ENCODE measurements around the gene WFDC1. TPM values are rescaled to one million over a fixed set of nuclear protein-coding genes. Genes with fewer than 3 reads are reported as not detected.

Gene WFDC1
- total RNA-seq, 2 experiments from 2014 or later, result not detected

DNA sequence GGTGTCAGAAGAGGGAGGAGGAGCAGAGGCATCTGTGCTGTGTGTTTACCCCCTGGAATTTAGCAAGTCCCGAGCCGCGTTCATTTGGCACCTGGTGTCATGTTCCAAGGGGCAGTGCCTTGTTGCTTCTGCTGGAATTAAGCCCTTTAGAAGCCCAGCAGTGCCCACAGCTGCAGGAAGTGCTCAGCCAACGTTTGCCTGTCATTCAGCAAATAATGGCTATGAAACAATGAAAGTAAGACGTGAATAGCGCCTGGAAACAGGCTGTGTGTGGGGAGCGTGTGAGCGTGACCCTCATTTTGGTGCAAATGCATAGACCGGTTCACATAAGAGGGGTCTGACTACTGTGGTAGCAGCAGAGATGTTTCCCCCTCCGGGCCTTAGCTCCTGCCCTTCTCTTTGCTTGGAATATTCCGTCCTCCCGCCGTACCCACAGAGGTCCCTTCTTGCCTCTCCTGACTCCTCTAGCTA is 67.8 kb downstream of the WFDC1 start:
- H3K4me3 Mint-ChIP-seq, result no peak overlapping the region
- H3K9me3 Mint-ChIP-seq (ENCODE audit: low read depth), result no peaks in the 10 kb centered on the region
- H3K36me3 Mint-ChIP-seq, result no peaks in the 10 kb centered on the region
- DNase-seq, result no peak
- CTCF ChIA-PET, result no interaction called here
- no peak for ATAC-seq
- no peak overlapping the region for H3K27ac Mint-ChIP-seq
- H3K27me3 Mint-ChIP-seq, result peaks cover 31% of the 10 kb centered on the region
- peaks cover 19% of the 10 kb centered on the region for H3K4me1 Mint-ChIP-seq

DNA sequence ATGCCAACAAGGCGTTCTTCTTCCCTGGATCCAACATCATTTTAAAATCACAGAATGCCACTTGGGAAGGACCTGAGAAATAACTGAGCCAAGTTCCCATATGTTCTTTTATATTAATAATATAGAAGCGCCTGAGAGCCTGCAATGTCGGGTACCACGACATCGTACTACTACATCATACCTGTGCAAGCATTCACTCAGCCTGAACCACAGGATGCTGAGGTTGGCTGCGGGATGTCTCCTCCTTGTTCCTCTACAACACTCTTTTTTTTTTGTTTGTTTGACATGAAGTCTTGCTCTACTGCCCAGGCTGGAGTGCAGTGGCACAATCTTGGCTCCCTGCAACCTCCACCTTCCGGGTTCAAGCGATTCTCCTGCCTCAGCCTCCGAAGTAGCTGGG is 71.5 kb downstream of the WFDC1 start:
- Mint-ChIP-seq H3K4me1 (peaks cover 6% of the 10 kb centered on the region), H3K4me3 (no peak overlapping the region), H3K9me3 (ENCODE audit: low read depth) (no peaks in the 10 kb centered on the region), H3K36me3 (no peaks in the 10 kb centered on the region), H3K27me3 (peaks cover 61% of the 10 kb centered on the region), H3K27ac (no peak overlapping the region)
- no peak for DNase-seq
- no peak for ATAC-seq
- CTCF ChIA-PET, result interaction anchor here (0.5 kb wide), 1 partner anchor 1307 kb away, joined by 4 read pairs; no protein-coding TSS in a partner anchor

DNA sequence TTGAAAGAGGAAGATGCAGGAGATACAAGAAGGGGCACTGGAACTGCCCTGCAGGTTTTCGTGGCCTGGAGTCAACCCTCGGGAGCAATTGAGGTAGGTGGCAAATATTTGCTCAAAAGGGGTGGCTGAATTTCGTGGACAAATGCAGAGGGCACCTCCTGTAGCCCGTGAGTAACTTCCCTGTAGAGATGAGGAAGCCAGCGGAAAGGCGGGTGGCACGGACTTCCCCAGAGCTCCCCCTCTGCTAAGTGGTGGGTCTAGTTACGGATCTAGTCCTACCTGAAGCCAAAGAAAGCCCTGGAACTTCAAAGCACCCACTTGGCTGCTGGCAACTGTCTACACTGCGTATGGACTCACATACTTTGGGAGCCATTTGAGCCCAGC is 72.6 kb downstream of the WFDC1 start:
- Mint-ChIP-seq H3K27me3 (peaks cover 67% of the 10 kb centered on the region), H3K9me3 (ENCODE audit: low read depth) (no peaks in the 10 kb centered on the region), H3K27ac (no peak overlapping the region), H3K4me3 (no peak overlapping the region), H3K4me1 (peaks cover 6% of the 10 kb centered on the region), H3K36me3 (no peaks in the 10 kb centered on the region)
- CTCF ChIA-PET, result no interaction called here
- ATAC-seq (no peak), DNase-seq (no peak)

DNA sequence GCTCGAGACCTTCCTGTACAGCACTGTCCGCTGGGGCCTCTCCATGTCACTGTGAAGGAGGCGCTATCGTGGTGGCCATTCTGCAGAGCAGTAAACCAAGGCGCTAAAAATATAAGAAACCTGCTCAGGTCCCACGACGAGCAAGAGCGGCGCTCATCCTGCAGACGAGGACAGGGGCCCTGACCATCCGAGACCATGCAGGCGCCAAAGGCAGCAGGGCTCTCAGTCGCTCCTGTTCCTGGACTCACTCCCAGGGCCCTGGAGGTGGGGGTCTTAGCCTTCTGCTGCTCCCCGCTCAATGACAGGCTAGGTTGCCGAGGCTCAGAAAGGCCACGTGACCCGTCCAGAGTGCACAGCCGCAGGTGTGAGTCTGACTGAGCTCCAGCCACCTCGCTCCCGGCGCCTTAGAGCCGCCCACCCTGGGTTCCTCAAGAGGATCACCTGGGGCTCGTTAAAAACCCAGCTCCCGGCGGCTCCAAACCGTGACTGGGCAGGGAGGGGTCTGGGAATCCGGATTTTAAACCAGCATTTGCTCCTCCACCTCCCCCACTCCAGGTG is 73.2 kb downstream of the WFDC1 start:
- peaks cover 67% of the 10 kb centered on the region for H3K27me3 Mint-ChIP-seq
- CTCF ChIA-PET, result no interaction called here
- ATAC-seq, result no peak

DNA sequence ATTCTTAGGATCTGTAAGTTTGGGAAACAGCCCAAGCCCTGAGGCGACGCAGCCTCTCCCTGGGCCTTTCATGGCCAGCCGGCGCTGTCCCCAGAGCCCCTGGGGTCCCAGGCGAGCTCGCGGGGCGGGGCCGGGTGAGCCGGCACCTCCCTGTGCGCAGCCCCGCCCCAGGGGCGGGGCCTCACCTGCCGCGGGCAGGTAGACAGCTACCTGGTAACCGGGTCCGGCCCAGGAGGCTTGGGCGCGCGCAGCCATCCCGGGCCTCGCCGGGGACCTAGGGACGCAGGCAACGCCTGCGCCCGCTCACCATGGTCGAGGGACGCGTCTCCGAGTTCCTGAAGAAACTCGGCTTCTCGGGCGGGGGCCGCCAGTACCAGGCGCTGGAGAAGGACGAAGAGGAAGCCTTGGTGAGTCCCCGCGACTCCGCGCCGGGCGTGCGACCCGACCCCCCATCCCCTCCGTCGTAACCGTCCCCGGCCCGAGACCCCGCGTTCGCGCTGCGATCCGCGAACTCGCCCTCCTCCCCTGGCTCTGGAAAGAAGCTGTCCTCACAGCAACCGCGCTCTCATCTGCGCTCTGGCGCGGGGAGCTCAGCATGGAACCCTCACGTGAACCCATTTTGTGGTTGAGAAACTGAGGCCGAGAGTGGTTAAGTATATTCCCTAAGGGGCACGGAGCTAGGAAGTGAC is 73.8 kb downstream of the WFDC1 start, which contains the start of gene ATP2C2:
Gene ATP2C2, plus strand, starts transcription at position 231 of the 689 bp plus-strand sequence. Its CDS starts 78 bp downstream, at position 309.
- Mint-ChIP-seq H3K4me1 (peaks cover 6% of the 10 kb centered on the region), H3K36me3 (no peaks in the 10 kb centered on the region), H3K27me3 (peaks cover 66% of the 10 kb centered on the region), H3K4me3 (no peak within 1 kb of the TSS), H3K27ac (no peak within 1 kb of the TSS), H3K9me3 (ENCODE audit: low read depth) (no peaks in the 10 kb centered on the region)
- ATAC-seq (no peak), DNase-seq (no peak)
- CTCF ChIA-PET, result interaction anchor here (0.8 to 1.2 kb wide), 2 partner anchors 91 to 138 kb away, joined by 3 to 4 read pairs; no protein-coding TSS in a partner anchor

More for the DNA sequence above, 73.2 kb downstream of the WFDC1 start:
- Mint-ChIP-seq H3K27ac (no peak overlapping the region), H3K4me3 (no peak overlapping the region), H3K9me3 (ENCODE audit: low read depth) (no peaks in the 10 kb centered on the region), H3K4me1 (peaks cover 6% of the 10 kb centered on the region), H3K36me3 (no peaks in the 10 kb centered on the region)
- no peak for DNase-seq

DNA sequence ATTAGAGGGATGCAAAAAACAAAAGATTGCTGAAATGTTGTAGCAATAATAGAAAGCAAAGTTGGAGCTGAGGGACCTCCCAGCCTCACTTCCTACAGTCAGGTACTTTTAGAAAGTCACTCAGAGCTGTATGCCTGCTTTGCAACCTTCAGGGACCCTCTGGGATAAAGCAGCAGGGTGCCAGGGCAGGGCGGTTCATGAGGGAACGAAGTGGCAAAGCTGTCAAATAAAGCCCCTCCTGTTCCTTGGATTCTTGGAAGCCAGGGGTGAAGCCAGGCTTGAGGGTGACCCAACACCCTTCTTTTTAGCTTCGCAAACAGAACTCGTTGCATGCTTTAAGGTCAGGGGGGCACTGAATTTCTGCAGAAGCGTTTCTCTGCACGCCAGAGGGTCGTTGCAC is 74.4 kb downstream of the WFDC1 start:
- Mint-ChIP-seq H3K27ac (no peak overlapping the region), H3K36me3 (no peaks in the 10 kb centered on the region), H3K4me1 (peaks cover 6% of the 10 kb centered on the region), H3K9me3 (ENCODE audit: low read depth) (no peaks in the 10 kb centered on the region), H3K27me3 (peaks cover 60% of the 10 kb centered on the region), H3K4me3 (no peak overlapping the region)
- ATAC-seq (no peak), DNase-seq (no peak)
- CTCF ChIA-PET, result interaction anchor here (0.7 to 1.2 kb wide), 3 partner anchors 10 to 137 kb away, joined by 3 to 4 read pairs (median 3); no protein-coding TSS in a partner anchor

DNA sequence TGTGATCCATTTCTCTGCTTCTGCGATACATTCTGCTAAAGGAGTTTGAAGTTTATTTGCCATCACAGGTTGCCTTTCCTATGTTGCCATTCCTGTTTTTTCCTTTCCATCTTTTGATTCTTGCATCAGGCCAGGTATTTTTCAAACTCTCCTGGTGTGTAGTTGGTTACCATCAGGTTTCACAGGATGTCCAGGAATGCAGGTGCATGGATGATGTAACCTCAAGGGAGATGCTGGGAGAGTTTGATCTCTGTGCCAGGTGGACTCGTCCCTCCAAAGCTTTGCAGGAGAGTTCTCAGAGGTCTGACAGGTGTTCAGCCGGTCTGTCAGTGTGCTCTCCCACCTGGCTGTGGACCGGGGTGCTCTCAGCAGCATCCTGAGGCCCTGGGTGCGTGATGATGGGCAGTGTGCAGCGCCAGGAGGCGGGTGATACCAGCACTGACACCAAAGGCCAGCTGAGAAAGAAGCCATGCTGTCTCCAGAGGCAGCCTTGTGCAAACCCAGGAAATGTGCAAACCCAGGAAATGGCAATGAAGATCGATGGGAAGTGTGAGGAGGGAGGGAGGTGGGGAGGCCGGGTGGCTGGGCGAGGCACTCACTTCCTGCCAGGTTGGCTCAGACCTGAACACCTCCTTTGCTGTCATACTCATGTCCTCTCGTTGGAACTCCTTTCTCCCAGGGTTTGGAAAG is 75.4 kb downstream of the WFDC1 start:
- CTCF ChIA-PET, result interaction anchor here (0.7 kb wide), 1 partner anchor 11 kb away, joined by 3 read pairs; no protein-coding TSS in a partner anchor
- Mint-ChIP-seq H3K27ac (no peak overlapping the region), H3K36me3 (no peaks in the 10 kb centered on the region), H3K9me3 (ENCODE audit: low read depth) (no peaks in the 10 kb centered on the region), H3K27me3 (peaks cover 54% of the 10 kb centered on the region), H3K4me3 (no peak overlapping the region), H3K4me1 (peaks cover 6% of the 10 kb centered on the region)
- ATAC-seq, result no peak
- DNase-seq, result no peak

DNA sequence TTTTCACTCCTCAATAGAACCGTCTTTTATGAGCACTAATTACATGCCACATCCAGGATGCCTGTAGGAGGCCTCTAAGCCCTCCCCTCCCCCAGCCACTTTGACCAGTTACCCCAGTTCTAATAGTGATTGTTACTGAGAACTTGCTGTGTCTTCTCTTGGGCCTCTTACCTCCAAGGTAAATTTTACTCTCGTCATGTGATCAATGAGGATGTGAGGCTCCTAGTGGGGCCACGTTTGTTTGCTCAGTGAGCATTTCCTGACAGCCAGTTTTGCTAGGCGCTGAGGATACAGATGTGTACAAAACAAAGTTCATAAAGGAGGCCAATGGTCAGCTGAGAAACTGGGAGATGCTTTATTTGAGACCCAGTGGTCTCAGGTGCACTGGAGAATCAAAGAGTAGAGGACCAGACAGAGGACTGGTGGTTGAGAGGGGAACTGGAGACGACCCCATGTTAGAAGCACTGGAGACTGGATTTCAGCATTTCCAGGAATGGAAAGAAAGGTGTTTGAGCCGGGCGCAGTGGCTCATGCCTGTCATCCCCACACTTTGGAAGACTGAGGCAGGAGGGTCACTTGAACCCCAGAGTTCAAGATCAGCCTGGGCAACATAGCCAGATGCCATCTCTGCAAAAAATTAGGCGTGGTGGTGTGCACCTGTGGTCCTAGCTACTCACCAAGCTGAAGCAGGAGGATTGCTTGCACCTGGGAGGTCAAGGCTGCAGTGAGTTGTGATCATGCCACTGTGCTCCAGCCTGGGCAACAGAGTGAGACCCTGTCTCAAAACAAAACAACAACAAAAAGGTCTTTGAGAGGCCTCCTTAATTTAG is 76.3 kb downstream of the WFDC1 start:
- Mint-ChIP-seq H3K27ac (no peak overlapping the region), H3K9me3 (ENCODE audit: low read depth) (no peaks in the 10 kb centered on the region), H3K4me1 (peaks cover 6% of the 10 kb centered on the region), H3K27me3 (peaks cover 59% of the 10 kb centered on the region), H3K4me3 (no peak overlapping the region), H3K36me3 (no peaks in the 10 kb centered on the region)
- ATAC-seq (no peak), DNase-seq (no peak)
- CTCF ChIA-PET, result no interaction called here

DNA sequence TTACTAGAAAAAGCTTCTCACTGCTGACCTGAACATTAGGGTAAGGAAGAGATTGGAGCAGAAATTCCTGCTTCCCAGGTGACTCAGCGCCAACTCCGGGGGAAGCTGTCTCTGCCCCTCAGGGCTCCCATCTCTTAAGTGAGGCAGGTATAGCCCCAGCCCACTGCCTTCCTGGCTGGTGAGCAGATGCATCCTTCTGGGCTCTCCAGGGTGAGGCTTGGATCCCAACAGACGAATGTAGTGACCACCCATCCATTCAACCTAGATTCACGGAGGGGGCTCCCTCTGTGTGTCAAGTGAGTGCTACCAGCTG is 76.8 kb downstream of the WFDC1 start:
- no peak overlapping the region for H3K27ac Mint-ChIP-seq
- peaks cover 59% of the 10 kb centered on the region for H3K27me3 Mint-ChIP-seq
- CTCF ChIA-PET, result no interaction called here
- H3K4me1 Mint-ChIP-seq, result peaks cover 6% of the 10 kb centered on the region
- H3K4me3 Mint-ChIP-seq, result no peak overlapping the region
- DNase-seq (no peak), ATAC-seq (no peak)
- no peaks in the 10 kb centered on the region for H3K9me3 Mint-ChIP-seq (ENCODE audit: low read depth)
- no peaks in the 10 kb centered on the region for H3K36me3 Mint-ChIP-seq

DNA sequence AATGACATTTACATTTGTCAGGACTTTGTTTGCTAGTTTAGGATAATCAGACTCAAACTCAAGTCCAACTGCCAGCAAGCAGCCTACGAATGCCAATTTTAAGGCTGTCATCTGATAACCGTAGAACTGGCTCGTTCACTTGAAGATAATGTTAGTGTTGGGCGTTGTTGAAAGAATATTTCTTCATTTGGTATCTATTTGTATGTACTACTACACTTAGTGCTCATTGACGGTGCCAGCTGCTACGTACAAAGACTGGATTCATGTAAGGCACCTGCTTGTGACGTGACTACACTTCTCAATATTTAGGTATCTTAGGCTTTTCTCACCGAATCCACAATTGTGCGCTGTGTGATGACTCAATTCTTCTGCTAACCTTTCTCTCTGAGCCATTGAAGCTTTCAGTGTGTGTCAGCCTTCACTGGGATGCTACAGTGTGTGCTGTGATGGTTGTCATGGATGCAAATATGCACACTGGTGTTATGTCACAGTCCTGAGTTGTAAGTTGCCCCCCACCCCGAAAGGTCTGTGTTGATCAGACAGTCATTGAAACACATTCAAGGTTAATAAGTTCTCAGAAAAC is 79.3 kb downstream of the WFDC1 start:
- DNase-seq (no peak), ATAC-seq (no peak)
- H3K4me1 Mint-ChIP-seq, result peaks cover 3% of the 10 kb centered on the region
- H3K36me3 Mint-ChIP-seq, result no peaks in the 10 kb centered on the region
- H3K27me3 Mint-ChIP-seq, result peaks cover 36% of the 10 kb centered on the region
- H3K27ac Mint-ChIP-seq, result no peak overlapping the region
- no peaks in the 10 kb centered on the region for H3K9me3 Mint-ChIP-seq (ENCODE audit: low read depth)
- no peak overlapping the region for H3K4me3 Mint-ChIP-seq
- CTCF ChIA-PET, result no interaction called here

DNA sequence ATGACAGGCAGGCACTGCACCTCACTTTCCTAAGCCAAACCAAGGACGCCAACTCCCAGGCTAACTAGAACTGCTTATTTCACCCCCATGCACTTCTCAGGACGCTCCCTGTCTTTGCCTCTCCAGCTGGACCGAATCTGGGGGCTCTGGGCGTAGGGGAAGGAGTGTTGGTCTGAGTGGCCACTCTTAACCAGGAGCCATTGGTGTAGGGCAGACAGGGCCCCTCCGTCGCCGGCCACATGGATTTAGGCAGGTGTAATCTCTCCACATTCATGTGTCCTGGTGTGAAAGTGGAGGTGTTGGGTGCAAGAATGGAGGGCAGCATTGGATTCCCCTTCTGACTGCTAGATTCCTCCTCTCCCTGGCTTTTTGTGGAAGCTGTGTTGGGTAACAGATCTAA is 83.4 kb downstream of the WFDC1 start:
- no peak overlapping the region for H3K27ac Mint-ChIP-seq
- H3K27me3 Mint-ChIP-seq, result peaks cover 24% of the 10 kb centered on the region
- no peak for ATAC-seq
- DNase-seq, result no peak
- no peak overlapping the region for H3K4me3 Mint-ChIP-seq
- peaks cover 2% of the 10 kb centered on the region for H3K4me1 Mint-ChIP-seq
- peaks cover 4% of the 10 kb centered on the region for H3K9me3 Mint-ChIP-seq (ENCODE audit: low read depth)
- H3K36me3 Mint-ChIP-seq, result no peaks in the 10 kb centered on the region
- CTCF ChIA-PET, result no interaction called here

DNA sequence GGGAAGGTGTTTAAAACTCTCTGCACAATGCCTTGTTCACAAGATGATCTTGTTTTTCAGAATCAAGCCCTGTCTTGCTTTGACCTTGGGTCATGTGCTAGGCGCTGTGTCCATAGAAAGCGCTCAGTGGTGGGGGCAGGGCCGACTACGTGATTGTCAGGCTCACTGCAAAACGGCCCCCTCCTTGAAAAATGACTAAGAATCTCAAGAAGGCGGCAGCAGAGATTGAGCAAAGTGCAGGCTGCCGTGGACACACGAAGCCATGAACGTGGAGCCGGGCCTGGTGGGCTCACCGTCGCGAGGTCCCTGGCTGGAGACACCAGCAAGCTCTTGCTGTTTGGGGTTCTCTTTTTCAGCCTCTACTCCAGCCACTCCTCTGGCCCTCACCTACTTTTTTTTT is 83.9 kb downstream of the WFDC1 start:
- no peak overlapping the region for H3K4me3 Mint-ChIP-seq
- CTCF ChIA-PET, result no interaction called here
- H3K27ac Mint-ChIP-seq, result no peak overlapping the region
- H3K9me3 Mint-ChIP-seq (ENCODE audit: low read depth), result peaks cover 4% of the 10 kb centered on the region
- H3K4me1 Mint-ChIP-seq, result peaks cover 2% of the 10 kb centered on the region
- no peak for DNase-seq
- no peaks in the 10 kb centered on the region for H3K36me3 Mint-ChIP-seq
- no peak for ATAC-seq
- peaks cover 24% of the 10 kb centered on the region for H3K27me3 Mint-ChIP-seq

All from activated CD8-positive, alpha-beta memory T cell treated with anti-CD3 and anti-CD28 coated beads, Interleukin-2, amount 10 ng/mL, durations not matched to agents 7 days and 5 days (primary cell).